DOHH2 (cell line): ENCODE data around the gene EOGT.

Experiments used
- EZH2phosphoT487 ChIP-seq: fragments of 200-600 bp; sonication (generic); IDR thresholded peaks from 2 replicates; pipeline ENCODE4 v1.6.1; 2017; ENCODE audit warnings: borderline replicate concordance, mild to moderate bottlenecking, antibody characterized with exemption, low read length, moderate library complexity, mixed read lengths
- TF ChIP-seq, protein P1 (sequence below): fragments of 200-600 bp; sonication (generic); IDR thresholded peaks from one replicate; pipeline ENCODE4 v1.5.1; 2014; ENCODE audit warnings: antibody characterized with exemption, mild to moderate bottlenecking, low read depth, low read length; ENCODE audit not compliant: poor library complexity, severe bottlenecking

DNA sequence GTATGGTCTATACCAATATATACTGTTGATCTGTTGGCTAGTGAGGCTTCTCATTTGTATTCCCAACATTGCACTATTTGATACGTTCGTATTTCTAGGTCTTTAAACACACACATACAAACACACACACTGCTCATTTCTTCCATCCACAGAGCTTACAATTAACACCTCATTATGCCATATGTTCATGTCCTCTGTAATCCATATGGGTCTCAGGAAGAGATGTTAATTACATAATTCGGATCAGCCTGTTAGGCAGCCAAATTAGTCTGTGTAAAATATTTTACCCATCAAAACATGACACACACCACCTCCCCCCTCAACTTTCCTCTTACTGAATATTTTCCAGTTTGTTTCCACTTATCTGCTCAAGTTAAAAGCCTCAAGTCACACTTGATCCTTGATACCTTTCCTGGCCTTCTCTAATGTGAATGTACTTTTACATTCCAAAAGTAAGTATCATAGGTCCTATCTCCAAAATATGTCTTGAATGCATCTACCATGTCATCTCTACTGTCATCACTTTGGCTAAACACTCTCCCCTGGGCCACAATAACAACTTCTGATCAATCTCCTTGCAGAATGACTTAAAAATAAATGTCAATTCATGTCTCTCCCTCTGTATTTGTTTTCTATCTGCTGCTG, 28.2 kb downstream of the EOGT start:
- no peak for TF ChIP-seq EZH2phosphoT487
- TF ChIP-seq, protein P1, sequence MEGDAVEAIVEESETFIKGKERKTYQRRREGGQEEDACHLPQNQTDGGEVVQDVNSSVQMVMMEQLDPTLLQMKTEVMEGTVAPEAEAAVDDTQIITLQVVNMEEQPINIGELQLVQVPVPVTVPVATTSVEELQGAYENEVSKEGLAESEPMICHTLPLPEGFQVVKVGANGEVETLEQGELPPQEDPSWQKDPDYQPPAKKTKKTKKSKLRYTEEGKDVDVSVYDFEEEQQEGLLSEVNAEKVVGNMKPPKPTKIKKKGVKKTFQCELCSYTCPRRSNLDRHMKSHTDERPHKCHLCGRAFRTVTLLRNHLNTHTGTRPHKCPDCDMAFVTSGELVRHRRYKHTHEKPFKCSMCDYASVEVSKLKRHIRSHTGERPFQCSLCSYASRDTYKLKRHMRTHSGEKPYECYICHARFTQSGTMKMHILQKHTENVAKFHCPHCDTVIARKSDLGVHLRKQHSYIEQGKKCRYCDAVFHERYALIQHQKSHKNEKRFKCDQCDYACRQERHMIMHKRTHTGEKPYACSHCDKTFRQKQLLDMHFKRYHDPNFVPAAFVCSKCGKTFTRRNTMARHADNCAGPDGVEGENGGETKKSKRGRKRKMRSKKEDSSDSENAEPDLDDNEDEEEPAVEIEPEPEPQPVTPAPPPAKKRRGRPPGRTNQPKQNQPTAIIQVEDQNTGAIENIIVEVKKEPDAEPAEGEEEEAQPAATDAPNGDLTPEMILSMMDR, result no peak
